K562 (cell line): ENCODE measurements around the gene CNNM4. TPM values are rescaled to one million over a fixed set of nuclear protein-coding genes. Genes with fewer than 3 reads are reported as not detected.

Experiments
- ATAC-seq: fragments of 200-7000 bp; cut with Tn5 transposase; 3 replicates; pipeline ENCODE4 v1.9.1; 2020; ENCODE audit warnings: moderate library complexity
- BruUV-seq: library from RNA; stranded (reverse); fragments of 400-500 nt; replicated peaks from 2 replicates; lab custom pipeline; 2021; lab: Mats Ljungman, UMichigan
- CTCF ChIA-PET: fragments of 300-600 bp; formaldehyde crosslinking; extraction: SDS; loops from one replicate; lab custom pipeline; 2021; ENCODE audit warnings: low intra/inter-chr PET ratio; lab: Yijun Ruan, JAX
- POLR2A ChIA-PET: fragments of 300-600, 350-650 bp; sonication (Branson Sonifier 250); formaldehyde crosslinking; extraction: SDS; loops from one replicate; lab custom pipeline; 2021; ENCODE audit warnings: antibody characterized with exemption, inconsistent platforms; lab: Yijun Ruan, JAX
- DNase-seq, 4 experiments: peaks; one replicate each; pipeline versions ENCODE4 v3.0.0 to v3.0.0-alpha.2; 2011 to 2018; ENCODE audit warnings: low spot score in 3 of 4, mixed read lengths in 3 of 4; ENCODE audit errors: extremely low read depth in 1 of 4
- FAIRE-seq: peaks from 2 replicates; lab custom pipeline; 2011; peaks lifted over from hg19 to GRCh38; lab: Jason Lieb, UNC
- H2AFZ ChIP-seq: 2 replicates; pipeline ENCODE4 v1.6.0; 2011; ENCODE audit warnings: low read depth, low read length, control low read depth, inconsistent platforms
- H3K27ac ChIP-seq: fragments of 200-600 bp; 3 replicates; pipeline ENCODE4 v1.8.0; 2011; ENCODE audit warnings: low read depth, mild to moderate bottlenecking, control low read depth, inconsistent platforms, low read length, moderate library complexity, mixed read lengths; ENCODE audit errors: extremely low read depth
- H3K27me3 ChIP-seq, 2 experiments: fragments of 300-600 bp in 1 of 2; 2 replicates in 1 of 2; 3 replicates in 1 of 2; pipeline versions ENCODE4 v1.6.0 to v1.8.0; 2011; ENCODE audit warnings: inconsistent platforms in 2 of 2, low read length in 2 of 2, mild to moderate bottlenecking in 1 of 2, mixed read lengths in 1 of 2, moderate library complexity in 1 of 2; ENCODE audit not compliant: control insufficient read depth in 2 of 2, insufficient read depth in 2 of 2
- H3K36me3 ChIP-seq: fragments of 300-600 bp; 3 replicates; pipeline ENCODE4 v1.8.0; 2011; ENCODE audit warnings: mild to moderate bottlenecking, low read length, inconsistent platforms; ENCODE audit not compliant: control insufficient read depth, insufficient read depth
- H3K4me1 ChIP-seq, 2 experiments: fragments of 200-600 bp in 1 of 2; replicated peaks in 1 of 2; 2 replicates in 1 of 2; 3 replicates in 1 of 2; pipeline versions ENCODE4 v1.5.1 to v1.8.0; 2011; ENCODE audit warnings: inconsistent platforms in 2 of 2, low read length in 2 of 2, mild to moderate bottlenecking in 1 of 2, mixed read lengths in 1 of 2, moderate library complexity in 1 of 2; ENCODE audit not compliant: control insufficient read depth in 2 of 2, insufficient read depth in 2 of 2
- H3K4me2 ChIP-seq: 2 replicates; pipeline ENCODE4 v1.6.1; 2011; ENCODE audit warnings: low read length, control low read depth, inconsistent platforms, mixed read lengths; ENCODE audit not compliant: insufficient read depth
- H3K4me3 ChIP-seq: fragments of 200-600 bp; sonication (generic), shearing (Covaris generic); 2 replicates; pipeline ENCODE4 v1.5.1; 2016; ENCODE audit warnings: control low read depth, inconsistent platforms
- H3K79me2 ChIP-seq: fragments of 200-600 bp; 3 replicates; pipeline ENCODE4 v1.8.0; 2011; ENCODE audit warnings: low read length, inconsistent platforms; ENCODE audit not compliant: control insufficient read depth, insufficient read depth
- H3K9ac ChIP-seq, 2 experiments: 2 replicates each; pipeline versions ENCODE4 v1.6.0 to v1.6.1; 2011; ENCODE audit warnings: low read depth in 2 of 2, low read length in 2 of 2, control low read depth in 1 of 2, inconsistent platforms in 1 of 2, mild to moderate bottlenecking in 1 of 2, mixed read lengths in 1 of 2; ENCODE audit not compliant: insufficient read depth in 1 of 2
- H3K9me1 ChIP-seq: one replicate; pipeline ENCODE4 v1.6.0; 2011; ENCODE audit warnings: inconsistent platforms, mild to moderate bottlenecking, low read length, moderate library complexity; ENCODE audit not compliant: control insufficient read depth, insufficient read depth
- H3K9me3 ChIP-seq: replicated peaks from 2 replicates; pipeline ENCODE4 v1.5.1; 2011; ENCODE audit warnings: low read depth, low read length, inconsistent platforms; ENCODE audit not compliant: control insufficient read depth, insufficient read depth
- H4K20me1 ChIP-seq: replicated peaks from 2 replicates; pipeline ENCODE4 v1.6.1; 2011; ENCODE audit warnings: low read length, inconsistent platforms, mixed read lengths; ENCODE audit not compliant: control insufficient read depth, insufficient read depth
- BRCA1 ChIP-seq, 2 experiments: fragments of 450-650 bp in 1 of 2; sonication (generic) in 1 of 2; formaldehyde crosslinking in 1 of 2; IDR thresholded peaks; 2 replicates each; pipeline versions ENCODE4 v1.5.0 to v1.6.1; 2017 to 2020; ENCODE audit warnings: mild to moderate bottlenecking in 1 of 2, missing genetic modification reagents in 1 of 2
- BRD9 ChIP-seq: fragments of 450-650 bp; IDR thresholded peaks from 2 replicates; pipeline ENCODE4 v1.6.1; 2018; ENCODE audit warnings: low read depth; ENCODE audit not compliant: partially characterized antibody
- FOS ChIP-seq: IDR thresholded peaks from 3 replicates; pipeline ENCODE4 v1.6.1; 2011; ENCODE audit not compliant: insufficient read length; ENCODE audit errors: extremely low read depth
- HOXB6 ChIP-seq: fragments of 250-450 bp; sonication (Bioruptor Pico); IDR thresholded peaks from 2 replicates; pipeline ENCODE4 v1.5.1; 2022; ENCODE audit warnings: mild to moderate bottlenecking, borderline replicate concordance
- PCBP2 ChIP-seq: fragments of 200-400 bp; formaldehyde crosslinking; IDR thresholded peaks from 2 replicates; pipeline ENCODE4 v1.6.1; 2018; ENCODE audit warnings: low read length, low read depth, mild to moderate bottlenecking, moderate library complexity; ENCODE audit not compliant: poor library complexity, severe bottlenecking
- RUNX1 ChIP-seq: sonication (generic); IDR thresholded peaks from 2 replicates; pipeline ENCODE4 v1.6.1; 2016; ENCODE audit warnings: antibody characterized with exemption, low read depth
- SIX5 ChIP-seq, 2 experiments: IDR thresholded peaks; 2 replicates each; pipeline ENCODE4 v1.6.1; 2011; ENCODE audit warnings: low read length in 2 of 2, borderline replicate concordance in 1 of 2, low read depth in 1 of 2, mild to moderate bottlenecking in 1 of 2, moderate library complexity in 1 of 2; ENCODE audit not compliant: insufficient read depth in 1 of 2
- ZC3H11A ChIP-seq: IDR thresholded peaks from 2 replicates; pipeline ENCODE4 v1.6.1; 2012; ENCODE audit warnings: low read depth, low read length, improper control_type of control experiment
- WGBS: fragments of 100-300 bp; shearing (Covaris generic); methylation state at CpG from one replicate; pipeline ENCODE4 v1.1.6; 2016; ENCODE audit warnings: low coverage, mixed read lengths; ENCODE audit not compliant: insufficient coverage; ENCODE audit errors: missing lambda C conversion rate; 5-methylcytosine and 5-hydroxymethylcytosine counted together
- in situ Hi-C: fragments of 300-500 bp; cut with MboI; formaldehyde crosslinking; loops from 4 replicates; pipeline ENCODE4 v1.15.0; 2018; ENCODE audit warnings: inconsistent platforms, mixed read lengths
- intact Hi-C: fragments of 100-400 bp; cut with micrococcal nuclease; formaldehyde crosslinking; loops from 2 replicates; pipeline ENCODE4 v1.14.2; 2022
- polyA plus RNA-seq, 8 experiments: library from polyadenylated mRNA; depleted of rRNA in 4 of 8; stranded (reverse) in 5 of 8; unstranded in 3 of 8; fragments of >200 nt; fragmentation: Nextera tagmentation in 2 of 8; fragmentation: Illumina TruSeq in 1 of 8; extraction: Ambion mirVana in 2 of 8; extraction: Trizol in 1 of 8; gene quantifications; 2 replicates each; pipeline versions ENCODE4 v1.2.1 to v1.2.3, GENCODE V29; 2011 to 2014; ENCODE audit warnings: inconsistent platforms in 1 of 8, missing spikeins in 1 of 8
- total RNA-seq, 7 experiments: library from RNA; depleted of rRNA in 6 of 7; stranded (reverse); fragments of >200 nt in 6 of 7; fragmentation: Illumina TruSeq in 2 of 7; extraction: Trizol in 2 of 7; gene quantifications; 2 replicates each; pipeline versions ENCODE4 v1.2.1 to v1.2.3, GENCODE V29; 2011 to 2021; ENCODE audit warnings: low replicate concordance in 1 of 7
- TF ChIP-seq, protein P1 (sequence below): fragments of 450-650 bp; formaldehyde crosslinking; IDR thresholded peaks from 2 replicates; pipeline ENCODE4 v1.4.0; 2020; ENCODE audit warnings: mild to moderate bottlenecking
- TF ChIP-seq, protein P2 (sequence below), 2 experiments: IDR thresholded peaks; 2 replicates each; pipeline ENCODE4 v1.6.1; 2011; ENCODE audit warnings: borderline replicate concordance in 1 of 2, control low read depth in 1 of 2, low read depth in 1 of 2, low read length in 1 of 2, mild to moderate bottlenecking in 1 of 2, mixed read lengths in 1 of 2, moderate library complexity in 1 of 2; ENCODE audit not compliant: insufficient read depth in 1 of 2, insufficient read length in 1 of 2, poor library complexity in 1 of 2, severe bottlenecking in 1 of 2; ENCODE audit errors: extremely low read depth in 1 of 2

The CNNM4 gene
- total and polyA plus RNA-seq, 9 of the 15 experiments (the other 6 are each of a cell fraction or from before 2014, with no cell fraction given): 0.96 to 6.3 (median 2.8) TPM

DNA sequence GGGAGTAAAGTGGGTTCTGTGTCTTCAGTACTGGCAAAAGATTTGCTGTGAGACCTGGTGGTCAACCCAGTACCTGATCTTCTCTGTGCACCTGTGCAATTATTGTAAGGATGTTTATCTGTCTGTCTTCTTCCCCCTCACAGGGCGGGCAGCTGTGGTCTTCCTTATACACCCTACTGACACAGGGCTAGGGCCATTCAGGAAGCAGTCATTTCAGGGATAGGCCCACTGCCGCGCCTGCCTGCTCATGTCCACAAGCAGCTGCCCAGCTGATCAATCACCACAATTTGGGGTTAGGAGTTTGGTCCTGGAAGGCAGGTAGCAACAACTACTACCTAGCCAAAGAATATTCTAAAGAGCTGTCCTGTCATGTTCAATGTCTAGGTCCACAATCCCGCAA, 1.2 kb upstream of the CNNM4 start:
- Histone ChIP-seq H3K9me1 (peaks cover 7% of the 10 kb centered on the region), H3K79me2 (peaks cover 35% of the 10 kb centered on the region), H3K4me1 (peaks cover 34 to 42% of the 10 kb centered on the region in 2 experiments), H3K4me2 (no peak overlapping the region), H2AFZ (peak overlapping the region; percentile 99), H3K27me3 (no peaks in the 10 kb centered on the region; a peak in 1 of 5 replicates), H3K9me3 (no peaks in the 10 kb centered on the region), H3K4me3 (no peak overlapping the region), H4K20me1 (peaks cover 5% of the 10 kb centered on the region; the same call in 1 of the 2 replicates), H3K27ac (no peak overlapping the region), H3K9ac (peak overlapping the region in 1 of 2 experiments; percentile 31; a peak in 1 of 4 replicates), H3K36me3 (no peaks in the 10 kb centered on the region)
- CTCF ChIA-PET: no interaction called here
- POLR2A ChIA-PET: interaction anchor here (0.7 kb wide), 2 partner anchors 50 to 104 kb away, joined by 3 to 4 read pairs; no protein-coding TSS in a partner anchor
- intact Hi-C loops: no loop called here
- DNase-seq (no peak), FAIRE-seq (no peak), ATAC-seq (no peak)
- in situ Hi-C loops: no loop called here
- TF ChIP-seq HOXB6 (CRISPR knock-in tag): no peak
- no peak for TF ChIP-seq PCBP2
- TF ChIP-seq ZC3H11A: no peak
- TF ChIP-seq FOS: no peak
- TF ChIP-seq, protein P1, sequence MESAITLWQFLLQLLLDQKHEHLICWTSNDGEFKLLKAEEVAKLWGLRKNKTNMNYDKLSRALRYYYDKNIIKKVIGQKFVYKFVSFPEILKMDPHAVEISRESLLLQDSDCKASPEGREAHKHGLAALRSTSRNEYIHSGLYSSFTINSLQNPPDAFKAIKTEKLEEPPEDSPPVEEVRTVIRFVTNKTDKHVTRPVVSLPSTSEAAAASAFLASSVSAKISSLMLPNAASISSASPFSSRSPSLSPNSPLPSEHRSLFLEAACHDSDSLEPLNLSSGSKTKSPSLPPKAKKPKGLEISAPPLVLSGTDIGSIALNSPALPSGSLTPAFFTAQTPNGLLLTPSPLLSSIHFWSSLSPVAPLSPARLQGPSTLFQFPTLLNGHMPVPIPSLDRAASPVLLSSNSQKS: no peak
- TF ChIP-seq BRD9: no peak
- TF ChIP-seq BRCA1 (IDR thresholded peaks at IDR 0.05): no peak
- TF ChIP-seq BRCA1 (CRISPR knock-in tag; IDR thresholded peaks at IDR 0.05): no peak
- no peak for TF ChIP-seq RUNX1
- TF ChIP-seq, protein P2, sequence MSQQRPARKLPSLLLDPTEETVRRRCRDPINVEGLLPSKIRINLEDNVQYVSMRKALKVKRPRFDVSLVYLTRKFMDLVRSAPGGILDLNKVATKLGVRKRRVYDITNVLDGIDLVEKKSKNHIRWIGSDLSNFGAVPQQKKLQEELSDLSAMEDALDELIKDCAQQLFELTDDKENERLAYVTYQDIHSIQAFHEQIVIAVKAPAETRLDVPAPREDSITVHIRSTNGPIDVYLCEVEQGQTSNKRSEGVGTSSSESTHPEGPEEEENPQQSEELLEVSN (IDR thresholded peaks at IDR 0.05; ENCODE audit: borderline replicate concordance in 1 of 2, extremely low read depth in 1 of 2, insufficient read depth in 1 of 2, insufficient read length in 1 of 2, low read depth in 1 of 2, low read length in 1 of 2, poor library complexity in 1 of 2, severe bottlenecking in 1 of 2): no peak
- no peak for TF ChIP-seq SIX5 (IDR thresholded peaks at IDR 0.05; ENCODE audit: borderline replicate concordance in 1 of 2, insufficient read depth in 1 of 2, low read depth in 1 of 2, low read length in 2 of 2)
- BruUV-seq: no TSS peak
- WGBS: 75% methylated on average over 4 of the region's 4 CpGs
